GM23338 (cell line): ENCODE data around the gene CACNA1C. TPM values are rescaled to one million over a fixed set of nuclear protein-coding genes. Genes with fewer than 3 reads are reported as not detected.

Experiments used
- ATAC-seq: fragments of 200-7000 bp; cut with Tn5 transposase; 3 replicates; pipeline ENCODE4 v1.9.1; 2020
- DNase-seq: peaks from one replicate; pipeline ENCODE4 v3.0.0-alpha.2; 2015; ENCODE audit warnings: low spot score
- H2AFZ ChIP-seq: fragments of 200-600 bp; sonication (generic); 2 replicates; pipeline ENCODE4 v1.8.0; 2016; ENCODE audit warnings: antibody characterized with exemption, mild to moderate bottlenecking, moderate library complexity
- H3F3A ChIP-seq: fragments of 200-600 bp; sonication (generic); replicated peaks from 2 replicates; pipeline ENCODE4 v1.8.0; 2017; ENCODE audit warnings: antibody characterized with exemption, mixed run types, low read depth
- H3K27ac ChIP-seq: fragments of 200-600 bp; sonication (generic); 2 replicates; pipeline ENCODE4 v1.6.1; 2016; ENCODE audit warnings: low read depth
- H3K27me3 ChIP-seq: fragments of 200-600 bp; sonication (generic); 2 replicates; pipeline ENCODE4 v1.8.0; 2016; ENCODE audit warnings: mild to moderate bottlenecking, mixed run types, moderate library complexity; ENCODE audit not compliant: insufficient read depth
- H3K36me3 ChIP-seq: fragments of 200-600 bp; sonication (generic); 2 replicates; pipeline ENCODE4 v1.8.0; 2016; ENCODE audit warnings: mild to moderate bottlenecking; ENCODE audit not compliant: insufficient read depth
- H3K4me1 ChIP-seq: fragments of 200-600 bp; sonication (generic); 2 replicates; pipeline ENCODE4 v1.8.0; 2016; ENCODE audit warnings: mild to moderate bottlenecking, moderate library complexity; ENCODE audit not compliant: insufficient read depth
- H3K4me2 ChIP-seq: fragments of 200-600 bp; sonication (generic); 2 replicates; pipeline ENCODE4 v1.7.1; 2017; ENCODE audit warnings: mixed run types
- H3K4me3 ChIP-seq: fragments of 200-600 bp; sonication (generic); 2 replicates; pipeline ENCODE4 v1.6.1; 2016; ENCODE audit warnings: mixed run types
- H3K79me2 ChIP-seq: fragments of 200-600 bp; sonication (generic); replicated peaks from 2 replicates; pipeline ENCODE4 v1.8.0; 2017; ENCODE audit warnings: mild to moderate bottlenecking; ENCODE audit not compliant: insufficient read depth
- H3K9me2 ChIP-seq: fragments of 200-600 bp; sonication (generic); 2 replicates; pipeline ENCODE4 v1.8.0; 2017; ENCODE audit not compliant: insufficient read depth
- H4K20me1 ChIP-seq: fragments of 200-600 bp; sonication (generic); replicated peaks from 2 replicates; pipeline ENCODE4 v1.8.0; 2017; ENCODE audit warnings: mild to moderate bottlenecking; ENCODE audit not compliant: insufficient read depth
- H3K27ac Mint-ChIP-seq: 2 replicates; pipeline ENCODE4 v1.8.0; 2020; ENCODE audit warnings: inconsistent platforms, mild to moderate bottlenecking, moderate library complexity, mixed read lengths
- H3K27me3 Mint-ChIP-seq: 3 replicates; pipeline ENCODE4 v1.8.0; 2022; ENCODE audit warnings: low read depth, mild to moderate bottlenecking, moderate library complexity, mixed read lengths, inconsistent platforms; ENCODE audit not compliant: insufficient read depth, poor library complexity
- H3K36me3 Mint-ChIP-seq: 3 replicates; pipeline ENCODE4 v1.8.0; 2021; ENCODE audit warnings: low read depth, mild to moderate bottlenecking, inconsistent platforms, moderate library complexity, mixed read lengths
- H3K4me1 Mint-ChIP-seq: 3 replicates; pipeline ENCODE4 v1.8.0; 2020; ENCODE audit warnings: mild to moderate bottlenecking, inconsistent platforms, mixed read lengths
- H3K4me3 Mint-ChIP-seq: 3 replicates; pipeline ENCODE4 v1.8.0; 2021; ENCODE audit warnings: moderate library complexity, mild to moderate bottlenecking, inconsistent platforms, mixed read lengths
- H3K9me3 Mint-ChIP-seq: 3 replicates; pipeline ENCODE4 v1.8.0; 2020; ENCODE audit warnings: moderate library complexity, mild to moderate bottlenecking, inconsistent platforms, mixed read lengths
- CREB1 ChIP-seq: fragments of 250-450 bp; sonication (Bioruptor Pico); IDR thresholded peaks from 2 replicates; pipeline ENCODE4 v1.5.0; 2020; ENCODE audit warnings: low read depth, mild to moderate bottlenecking, moderate library complexity
- EZH2 ChIP-seq: fragments of 200-600 bp; sonication (generic); IDR thresholded peaks from one replicate; pipeline ENCODE4 v1.8.0; 2017; ENCODE audit warnings: antibody characterized with exemption, mild to moderate bottlenecking, low read depth; ENCODE audit not compliant: unreplicated experiment
- EZH2phosphoT487 ChIP-seq: fragments of 200-600 bp; sonication (generic); IDR thresholded peaks from one replicate; pipeline ENCODE4 v1.8.1; 2018; ENCODE audit warnings: antibody characterized with exemption; ENCODE audit not compliant: unreplicated experiment
- JUNB ChIP-seq: IDR thresholded peaks from one replicate; pipeline ENCODE4 v1.6.1; 2016; ENCODE audit warnings: antibody characterized with exemption; ENCODE audit not compliant: unreplicated experiment
- NANOG ChIP-seq: IDR thresholded peaks from 2 replicates; pipeline ENCODE4 v1.6.1; 2016; ENCODE audit warnings: antibody characterized with exemption, borderline replicate concordance
- POLR2AphosphoS5 ChIP-seq: IDR thresholded peaks from 2 replicates; pipeline ENCODE4 v1.6.1; 2016; ENCODE audit warnings: antibody characterized with exemption, low read depth
- STAT1 ChIP-seq: IDR thresholded peaks from one replicate; pipeline ENCODE4 v1.6.1; 2016; ENCODE audit warnings: antibody characterized with exemption; ENCODE audit not compliant: unreplicated experiment
- ZNF114 ChIP-seq: fragments of 250-450 bp; sonication (Bioruptor Pico); IDR thresholded peaks from 2 replicates; pipeline ENCODE4 v1.5.0; 2020; ENCODE audit warnings: mild to moderate bottlenecking, moderate library complexity
- ZNF331 ChIP-seq: fragments of 250-450 bp; sonication (Bioruptor Pico); IDR thresholded peaks from 2 replicates; pipeline ENCODE4 v1.5.0; 2020; ENCODE audit warnings: low read depth, mild to moderate bottlenecking, moderate library complexity
- polyA plus RNA-seq: library from polyadenylated mRNA; unstranded; fragments of >200 nt; fragmentation: Nextera tagmentation; extraction: Ambion mirVana; gene quantifications from 2 replicates; pipeline ENCODE4 v1.2.1, GENCODE V29; 2016
- total RNA-seq: library from RNA; depleted of rRNA; stranded (reverse); fragments of >200 nt; shearing (Covaris generic); gene quantifications from 2 replicates; pipeline ENCODE4 v1.2.3, GENCODE V29; 2014
- TF ChIP-seq, protein P1 (sequence below): IDR thresholded peaks from 2 replicates; pipeline ENCODE4 v1.6.1; 2016; ENCODE audit warnings: antibody characterized with exemption
- TF ChIP-seq, protein P2 (sequence below): IDR thresholded peaks from one replicate; pipeline ENCODE4 v1.6.1; 2018; ENCODE audit warnings: antibody characterized with exemption; ENCODE audit not compliant: unreplicated experiment
- TF ChIP-seq, protein P3 (sequence below), 2 experiments: fragments of 200-600 bp in 1 of 2; sonication (generic) in 1 of 2; conservative IDR thresholded peaks; 2 replicates each; pipeline versions ENCODE4 v1.5.1 to v1.6.1; 2016 to 2017; ENCODE audit warnings: antibody characterized with exemption in 2 of 2, low read depth in 2 of 2, mild to moderate bottlenecking in 2 of 2, moderate library complexity in 1 of 2
- TF ChIP-seq, protein P4 (sequence below): fragments of 250-450 bp; sonication (Bioruptor Pico); IDR thresholded peaks from 2 replicates; pipeline ENCODE4 v1.5.0; 2020; ENCODE audit warnings: mild to moderate bottlenecking, moderate library complexity

CACNA1C gene
- total and polyA plus RNA-seq, 2 experiments from 2014 or later: 0.78 to 2.1 TPM

DNA sequence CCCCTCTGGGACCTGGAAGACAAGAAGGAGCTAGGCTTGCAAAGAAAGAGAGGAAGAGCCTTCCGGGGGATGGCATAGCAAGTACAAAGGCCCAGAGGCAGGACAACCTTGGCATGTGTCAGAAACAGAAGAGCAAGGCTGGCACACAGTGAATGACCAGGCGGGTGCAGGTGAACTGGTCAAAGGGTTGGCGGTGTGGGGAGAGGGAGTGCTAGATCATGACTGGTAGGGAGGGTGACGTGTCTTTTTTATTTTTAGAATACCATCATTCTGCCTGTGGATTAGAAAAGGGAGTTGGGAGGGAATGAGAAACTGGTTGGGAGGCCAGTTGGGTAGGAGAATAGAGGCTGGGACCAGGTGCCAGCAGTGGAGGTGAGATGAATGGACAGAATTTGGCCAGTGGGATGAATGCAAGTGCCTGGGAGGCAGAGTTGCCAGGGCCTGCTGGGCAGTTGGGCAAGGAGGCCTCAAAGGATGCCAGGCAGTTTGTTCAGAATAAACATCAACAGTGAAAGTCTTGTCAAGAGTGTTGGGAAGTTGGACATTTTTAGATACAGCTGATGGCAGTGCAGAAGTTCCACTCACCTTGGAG lies 168.3 kb downstream of the CACNA1C start:
- DNase-seq: no peak
- ATAC-seq: no peak
- Histone ChIP-seq H3K27me3 (no peaks in the 10 kb centered on the region), H3K27ac (no peak overlapping the region), H3K79me2 (no peaks in the 10 kb centered on the region), H3F3A (no peaks in the 10 kb centered on the region), H3K9me2 (no peaks in the 10 kb centered on the region), H4K20me1 (no peaks in the 10 kb centered on the region), H3K4me2 (no peak overlapping the region), H3K36me3 (no peaks in the 10 kb centered on the region), H2AFZ (no peak overlapping the region), H3K4me1 (no peaks in the 10 kb centered on the region), H3K4me3 (no peak overlapping the region)
- Mint-ChIP-seq H3K4me1 (no peaks in the 10 kb centered on the region), H3K4me3 (no peak overlapping the region), H3K27me3 (no peaks in the 10 kb centered on the region), H3K27ac (no peak overlapping the region), H3K36me3 (no peaks in the 10 kb centered on the region), H3K9me3 (no peaks in the 10 kb centered on the region)
- TF ChIP-seq ZNF331 (CRISPR knock-in tag) (no peak), EZH2phosphoT487 (no peak), ZNF114 (CRISPR knock-in tag) (no peak), EZH2 (no peak), CREB1 (no peak), NANOG (no peak), STAT1 (no peak), JUNB (no peak), POLR2AphosphoS5 (no peak)
- TF ChIP-seq, protein P1, sequence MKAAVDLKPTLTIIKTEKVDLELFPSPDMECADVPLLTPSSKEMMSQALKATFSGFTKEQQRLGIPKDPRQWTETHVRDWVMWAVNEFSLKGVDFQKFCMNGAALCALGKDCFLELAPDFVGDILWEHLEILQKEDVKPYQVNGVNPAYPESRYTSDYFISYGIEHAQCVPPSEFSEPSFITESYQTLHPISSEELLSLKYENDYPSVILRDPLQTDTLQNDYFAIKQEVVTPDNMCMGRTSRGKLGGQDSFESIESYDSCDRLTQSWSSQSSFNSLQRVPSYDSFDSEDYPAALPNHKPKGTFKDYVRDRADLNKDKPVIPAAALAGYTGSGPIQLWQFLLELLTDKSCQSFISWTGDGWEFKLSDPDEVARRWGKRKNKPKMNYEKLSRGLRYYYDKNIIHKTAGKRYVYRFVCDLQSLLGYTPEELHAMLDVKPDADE: no peak
- TF ChIP-seq, protein P2, sequence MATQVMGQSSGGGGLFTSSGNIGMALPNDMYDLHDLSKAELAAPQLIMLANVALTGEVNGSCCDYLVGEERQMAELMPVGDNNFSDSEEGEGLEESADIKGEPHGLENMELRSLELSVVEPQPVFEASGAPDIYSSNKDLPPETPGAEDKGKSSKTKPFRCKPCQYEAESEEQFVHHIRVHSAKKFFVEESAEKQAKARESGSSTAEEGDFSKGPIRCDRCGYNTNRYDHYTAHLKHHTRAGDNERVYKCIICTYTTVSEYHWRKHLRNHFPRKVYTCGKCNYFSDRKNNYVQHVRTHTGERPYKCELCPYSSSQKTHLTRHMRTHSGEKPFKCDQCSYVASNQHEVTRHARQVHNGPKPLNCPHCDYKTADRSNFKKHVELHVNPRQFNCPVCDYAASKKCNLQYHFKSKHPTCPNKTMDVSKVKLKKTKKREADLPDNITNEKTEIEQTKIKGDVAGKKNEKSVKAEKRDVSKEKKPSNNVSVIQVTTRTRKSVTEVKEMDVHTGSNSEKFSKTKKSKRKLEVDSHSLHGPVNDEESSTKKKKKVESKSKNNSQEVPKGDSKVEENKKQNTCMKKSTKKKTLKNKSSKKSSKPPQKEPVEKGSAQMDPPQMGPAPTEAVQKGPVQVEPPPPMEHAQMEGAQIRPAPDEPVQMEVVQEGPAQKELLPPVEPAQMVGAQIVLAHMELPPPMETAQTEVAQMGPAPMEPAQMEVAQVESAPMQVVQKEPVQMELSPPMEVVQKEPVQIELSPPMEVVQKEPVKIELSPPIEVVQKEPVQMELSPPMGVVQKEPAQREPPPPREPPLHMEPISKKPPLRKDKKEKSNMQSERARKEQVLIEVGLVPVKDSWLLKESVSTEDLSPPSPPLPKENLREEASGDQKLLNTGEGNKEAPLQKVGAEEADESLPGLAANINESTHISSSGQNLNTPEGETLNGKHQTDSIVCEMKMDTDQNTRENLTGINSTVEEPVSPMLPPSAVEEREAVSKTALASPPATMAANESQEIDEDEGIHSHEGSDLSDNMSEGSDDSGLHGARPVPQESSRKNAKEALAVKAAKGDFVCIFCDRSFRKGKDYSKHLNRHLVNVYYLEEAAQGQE: no peak
- TF ChIP-seq, protein P3, sequence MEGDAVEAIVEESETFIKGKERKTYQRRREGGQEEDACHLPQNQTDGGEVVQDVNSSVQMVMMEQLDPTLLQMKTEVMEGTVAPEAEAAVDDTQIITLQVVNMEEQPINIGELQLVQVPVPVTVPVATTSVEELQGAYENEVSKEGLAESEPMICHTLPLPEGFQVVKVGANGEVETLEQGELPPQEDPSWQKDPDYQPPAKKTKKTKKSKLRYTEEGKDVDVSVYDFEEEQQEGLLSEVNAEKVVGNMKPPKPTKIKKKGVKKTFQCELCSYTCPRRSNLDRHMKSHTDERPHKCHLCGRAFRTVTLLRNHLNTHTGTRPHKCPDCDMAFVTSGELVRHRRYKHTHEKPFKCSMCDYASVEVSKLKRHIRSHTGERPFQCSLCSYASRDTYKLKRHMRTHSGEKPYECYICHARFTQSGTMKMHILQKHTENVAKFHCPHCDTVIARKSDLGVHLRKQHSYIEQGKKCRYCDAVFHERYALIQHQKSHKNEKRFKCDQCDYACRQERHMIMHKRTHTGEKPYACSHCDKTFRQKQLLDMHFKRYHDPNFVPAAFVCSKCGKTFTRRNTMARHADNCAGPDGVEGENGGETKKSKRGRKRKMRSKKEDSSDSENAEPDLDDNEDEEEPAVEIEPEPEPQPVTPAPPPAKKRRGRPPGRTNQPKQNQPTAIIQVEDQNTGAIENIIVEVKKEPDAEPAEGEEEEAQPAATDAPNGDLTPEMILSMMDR (conservative IDR thresholded peaks at IDR 0.05; ENCODE audit: low read depth in 2 of 2): no peak
- TF ChIP-seq, protein P4, sequence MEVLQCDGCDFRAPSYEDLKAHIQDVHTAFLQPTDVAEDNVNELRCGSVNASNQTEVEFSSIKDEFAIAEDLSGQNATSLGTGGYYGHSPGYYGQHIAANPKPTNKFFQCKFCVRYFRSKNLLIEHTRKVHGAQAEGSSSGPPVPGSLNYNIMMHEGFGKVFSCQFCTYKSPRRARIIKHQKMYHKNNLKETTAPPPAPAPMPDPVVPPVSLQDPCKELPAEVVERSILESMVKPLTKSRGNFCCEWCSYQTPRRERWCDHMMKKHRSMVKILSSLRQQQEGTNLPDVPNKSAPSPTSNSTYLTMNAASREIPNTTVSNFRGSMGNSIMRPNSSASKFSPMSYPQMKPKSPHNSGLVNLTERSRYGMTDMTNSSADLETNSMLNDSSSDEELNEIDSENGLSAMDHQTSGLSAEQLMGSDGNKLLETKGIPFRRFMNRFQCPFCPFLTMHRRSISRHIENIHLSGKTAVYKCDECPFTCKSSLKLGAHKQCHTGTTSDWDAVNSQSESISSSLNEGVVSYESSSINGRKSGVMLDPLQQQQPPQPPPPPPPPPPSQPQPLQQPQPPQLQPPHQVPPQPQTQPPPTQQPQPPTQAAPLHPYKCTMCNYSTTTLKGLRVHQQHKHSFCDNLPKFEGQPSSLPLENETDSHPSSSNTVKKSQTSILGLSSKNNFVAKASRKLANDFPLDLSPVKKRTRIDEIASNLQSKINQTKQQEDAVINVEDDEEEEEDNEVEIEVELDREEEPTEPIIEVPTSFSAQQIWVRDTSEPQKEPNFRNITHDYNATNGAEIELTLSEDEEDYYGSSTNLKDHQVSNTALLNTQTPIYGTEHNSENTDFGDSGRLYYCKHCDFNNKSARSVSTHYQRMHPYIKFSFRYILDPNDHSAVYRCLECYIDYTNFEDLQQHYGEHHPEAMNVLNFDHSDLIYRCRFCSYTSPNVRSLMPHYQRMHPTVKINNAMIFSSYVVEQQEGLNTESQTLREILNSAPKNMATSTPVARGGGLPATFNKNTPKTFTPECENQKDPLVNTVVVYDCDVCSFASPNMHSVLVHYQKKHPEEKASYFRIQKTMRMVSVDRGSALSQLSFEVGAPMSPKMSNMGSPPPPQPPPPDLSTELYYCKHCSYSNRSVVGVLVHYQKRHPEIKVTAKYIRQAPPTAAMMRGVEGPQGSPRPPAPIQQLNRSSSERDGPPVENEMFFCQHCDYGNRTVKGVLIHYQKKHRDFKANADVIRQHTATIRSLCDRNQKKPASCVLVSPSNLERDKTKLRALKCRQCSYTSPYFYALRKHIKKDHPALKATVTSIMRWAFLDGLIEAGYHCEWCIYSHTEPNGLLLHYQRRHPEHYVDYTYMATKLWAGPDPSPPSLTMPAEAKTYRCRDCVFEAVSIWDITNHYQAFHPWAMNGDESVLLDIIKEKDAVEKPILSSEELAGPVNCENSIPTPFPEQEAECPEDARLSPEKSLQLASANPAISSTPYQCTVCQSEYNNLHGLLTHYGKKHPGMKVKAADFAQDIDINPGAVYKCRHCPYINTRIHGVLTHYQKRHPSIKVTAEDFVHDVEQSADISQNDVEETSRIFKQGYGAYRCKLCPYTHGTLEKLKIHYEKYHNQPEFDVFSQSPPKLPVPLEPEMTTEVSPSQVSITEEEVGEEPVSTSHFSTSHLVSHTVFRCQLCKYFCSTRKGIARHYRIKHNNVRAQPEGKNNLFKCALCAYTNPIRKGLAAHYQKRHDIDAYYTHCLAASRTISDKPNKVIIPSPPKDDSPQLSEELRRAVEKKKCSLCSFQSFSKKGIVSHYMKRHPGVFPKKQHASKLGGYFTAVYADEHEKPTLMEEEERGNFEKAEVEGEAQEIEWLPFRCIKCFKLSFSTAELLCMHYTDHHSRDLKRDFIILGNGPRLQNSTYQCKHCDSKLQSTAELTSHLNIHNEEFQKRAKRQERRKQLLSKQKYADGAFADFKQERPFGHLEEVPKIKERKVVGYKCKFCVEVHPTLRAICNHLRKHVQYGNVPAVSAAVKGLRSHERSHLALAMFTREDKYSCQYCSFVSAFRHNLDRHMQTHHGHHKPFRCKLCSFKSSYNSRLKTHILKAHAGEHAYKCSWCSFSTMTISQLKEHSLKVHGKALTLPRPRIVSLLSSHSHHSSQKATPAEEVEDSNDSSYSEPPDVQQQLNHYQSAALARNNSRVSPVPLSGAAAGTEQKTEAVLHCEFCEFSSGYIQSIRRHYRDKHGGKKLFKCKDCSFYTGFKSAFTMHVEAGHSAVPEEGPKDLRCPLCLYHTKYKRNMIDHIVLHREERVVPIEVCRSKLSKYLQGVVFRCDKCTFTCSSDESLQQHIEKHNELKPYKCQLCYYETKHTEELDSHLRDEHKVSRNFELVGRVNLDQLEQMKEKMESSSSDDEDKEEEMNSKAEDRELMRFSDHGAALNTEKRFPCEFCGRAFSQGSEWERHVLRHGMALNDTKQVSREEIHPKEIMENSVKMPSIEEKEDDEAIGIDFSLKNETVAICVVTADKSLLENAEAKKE (CRISPR knock-in tag): no peak
